SK-N-SH treated with all-trans-retinoic acid at 6 μM for 48 hours (cell line): ENCODE data around the gene PPP1R12A.

Source experiments
- CSDC2 ChIP-seq: fragments of 250-450 bp; sonication (Bioruptor Pico); IDR thresholded peaks from 2 replicates; pipeline ENCODE4 v1.5.0; 2020; ENCODE audit warnings: mild to moderate bottlenecking, moderate library complexity
- ISL1 ChIP-seq: fragments of 250-450 bp; sonication (Bioruptor Pico); IDR thresholded peaks from 2 replicates; pipeline ENCODE4 v2.1.2; 2022; ENCODE audit warnings: mild to moderate bottlenecking, moderate library complexity
- ZNF70 ChIP-seq: fragments of 450-650 bp; formaldehyde crosslinking; IDR thresholded peaks from 2 replicates; pipeline ENCODE4 v1.5.0; 2020; ENCODE audit warnings: mild to moderate bottlenecking, moderate library complexity

DNA sequence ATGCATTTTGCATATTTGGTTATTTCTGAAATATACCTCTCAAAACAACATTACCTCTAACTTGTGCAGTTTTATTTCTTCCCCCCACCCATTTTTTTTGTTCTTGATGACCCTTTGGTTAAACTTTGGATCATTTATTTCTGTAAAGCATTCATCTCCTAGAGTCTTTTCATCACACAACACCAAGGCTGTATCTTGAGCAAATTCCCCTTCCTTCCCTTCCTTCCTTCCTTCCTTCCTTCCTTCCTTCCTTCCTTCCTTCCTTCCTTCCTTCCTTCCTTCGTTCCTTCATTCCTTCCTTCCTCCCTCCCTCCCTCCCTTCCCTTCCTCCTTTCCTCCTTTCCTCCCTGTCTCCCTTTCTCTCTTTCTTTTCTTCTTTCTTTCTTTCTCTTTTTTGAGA, 43.8 kb upstream of the PPP1R12A start:
- TF ChIP-seq ISL1 (CRISPR knock-in tag) (no peak), ZNF70 (CRISPR knock-in tag) (no peak), CSDC2 (CRISPR knock-in tag) (no peak)
